GM19023 (cell line): ENCODE measurements around the gene PTPRE.
"Not testable (repeated sequence)": the region's sequence is repeated elsewhere in the genome, so short reads cannot be mapped to it uniquely, and the experiment has no call there.

Source experiments
- ATAC-seq: cut with Tn5 transposase; IDR thresholded peaks from one replicate; pipeline ENCODE4 v1.9.1; 2021; ENCODE audit warnings: mild to moderate bottlenecking, moderate library complexity; ENCODE audit not compliant: unreplicated experiment

The PTPRE gene

GRCh38 chr10:127976701-127977356, 69.9 kb downstream of the PTPRE start:
- no peak for ATAC-seq

GRCh38 chr10:127977357-127978009, 70.6 kb downstream of the PTPRE start:
- no peak for ATAC-seq

- ATAC-seq = no peak
Observed at GRCh38 chr10:127978481-127978880, 71.6 kb downstream of the PTPRE start.

GRCh38 chr10:127979045-127979444, 72.1 kb downstream of the PTPRE start:
- no peak for ATAC-seq

- no peak for ATAC-seq
Observed at GRCh38 chr10:127979566-127979965, 72.7 kb downstream of the PTPRE start.

- no peak for ATAC-seq
Observed at GRCh38 chr10:127980898-127981297, 74.0 kb downstream of the PTPRE start.

- ATAC-seq = no peak
Observed at GRCh38 chr10:127982601-127983000, 75.7 kb downstream of the PTPRE start.

GRCh38 chr10:127983344-127984100, 76.6 kb downstream of the PTPRE start:
- ATAC-seq = no peak

GRCh38 chr10:127984945-127985344, 78.0 kb downstream of the PTPRE start:
- no peak for ATAC-seq

GRCh38 chr10:127986531-127987466, 79.9 kb downstream of the PTPRE start:
- ATAC-seq = no peak

GRCh38 chr10:127987467-127988380, 80.8 kb downstream of the PTPRE start:
- no peak for ATAC-seq

- no peak for ATAC-seq
Observed at GRCh38 chr10:127989481-127990012, 82.6 kb downstream of the PTPRE start.

- ATAC-seq = not testable (repeated sequence)
Observed at GRCh38 chr10:127990132-127990788, 83.4 kb downstream of the PTPRE start.

GRCh38 chr10:127990846-127991542, 84.1 kb downstream of the PTPRE start:
- no peak for ATAC-seq

- no peak for ATAC-seq
Observed at GRCh38 chr10:127991543-127992255, 84.8 kb downstream of the PTPRE start.

GRCh38 chr10:127992376-127992775, 85.5 kb downstream of the PTPRE start:
- no peak for ATAC-seq

- no peak for ATAC-seq
Observed at GRCh38 chr10:127993056-127993690, 86.3 kb downstream of the PTPRE start.
